HEK293 (cell line): ENCODE results near the gene POLR1H.

Source experiments
- CTCF ChIA-PET: fragments of 350-600 bp; formaldehyde crosslinking; extraction: SDS; loops from one replicate; lab custom pipeline; 2021; ENCODE audit warnings: antibody characterized with exemption; lab: Yijun Ruan, JAX
- POLR2A ChIA-PET: fragments of 300-600 bp; formaldehyde crosslinking; extraction: SDS; loops from one replicate; lab custom pipeline; 2020; ENCODE audit warnings: antibody characterized with exemption, inconsistent platforms; lab: Yijun Ruan, JAX
- H3K27ac ChIP-seq: fragments of 200-500 bp; sonication (Bioruptor generic); 2 replicates; pipeline ENCODE4 v1.5.1; 2014; ENCODE audit warnings: low read depth, low read length, control low read depth, inconsistent platforms; ENCODE audit errors: extremely low read depth
- H3K36me3 ChIP-seq, 2 experiments: fragments of 200-500 bp in 1 of 2; sonication (Bioruptor generic) in 1 of 2; 1 replicate in 1 of 2; 2 replicates in 1 of 2; pipeline ENCODE4 v1.5.1; 2014 to 2017; ENCODE audit warnings: inconsistent platforms in 2 of 2, low read length in 2 of 2; ENCODE audit not compliant: control insufficient read depth in 2 of 2, insufficient read depth in 1 of 2
- H3K4me1 ChIP-seq: fragments of 200-500 bp; sonication (Bioruptor generic); 2 replicates; pipeline ENCODE4 v1.5.1; 2014; ENCODE audit warnings: mild to moderate bottlenecking, low read length, inconsistent platforms; ENCODE audit not compliant: control insufficient read depth, insufficient read depth
- H3K4me3 ChIP-seq: 2 replicates; pipeline ENCODE4 v1.5.1; 2011; ENCODE audit warnings: low read depth, mild to moderate bottlenecking, control low read depth, low read length, moderate library complexity
- H3K9me3 ChIP-seq: fragments of 200-500 bp; sonication (Bioruptor generic); 2 replicates; pipeline ENCODE4 v1.5.1; 2014; ENCODE audit warnings: low read depth, low read length, inconsistent platforms; ENCODE audit not compliant: control insufficient read depth, insufficient read depth
- FEZF1 ChIP-seq: fragments of 450-650 bp; formaldehyde crosslinking; IDR thresholded peaks from 2 replicates; pipeline ENCODE4 v1.5.1; 2016; ENCODE audit warnings: missing biosample characterization, missing genetic modification characterization
- GLI4 ChIP-seq: fragments of 450-650 bp; formaldehyde crosslinking; IDR thresholded peaks from 2 replicates; pipeline ENCODE4 v1.5.1; 2016; ENCODE audit warnings: missing biosample characterization, missing genetic modification characterization
- GLIS1 ChIP-seq: fragments of 450-650 bp; formaldehyde crosslinking; IDR thresholded peaks from 2 replicates; pipeline ENCODE4 v1.5.1; 2016; ENCODE audit warnings: missing biosample characterization, missing genetic modification characterization
- KLF16 ChIP-seq: fragments of 450-650 bp; formaldehyde crosslinking; IDR thresholded peaks from 2 replicates; pipeline ENCODE4 v1.5.1; 2017; ENCODE audit warnings: missing biosample characterization, missing genetic modification characterization
- PRDM1 ChIP-seq: fragments of 450-650 bp; formaldehyde crosslinking; IDR thresholded peaks from 2 replicates; pipeline ENCODE4; 2016; ENCODE audit warnings: missing biosample characterization, missing genetic modification characterization
- ZEB2 ChIP-seq: fragments of 450-650 bp; formaldehyde crosslinking; IDR thresholded peaks from 2 replicates; pipeline ENCODE4 v1.5.1; 2016; ENCODE audit warnings: missing biosample characterization, missing genetic modification characterization
- ZNF169 ChIP-seq: fragments of 450-650 bp; formaldehyde crosslinking; IDR thresholded peaks from 2 replicates; pipeline ENCODE4 v1.5.1; 2016; ENCODE audit warnings: missing biosample characterization, missing genetic modification characterization
- ZNF202 ChIP-seq: fragments of 450-650 bp; formaldehyde crosslinking; IDR thresholded peaks from 2 replicates; pipeline ENCODE4 v1.5.1; 2016; ENCODE audit warnings: missing biosample characterization, missing genetic modification characterization, borderline replicate concordance
- ZNF530 ChIP-seq: fragments of 450-650 bp; formaldehyde crosslinking; IDR thresholded peaks from 2 replicates; pipeline ENCODE4 v1.5.1; 2016; ENCODE audit warnings: low read depth, missing biosample characterization, missing genetic modification characterization
- ZNF600 ChIP-seq: fragments of 450-650 bp; formaldehyde crosslinking; IDR thresholded peaks from 2 replicates; pipeline ENCODE4 v1.5.1; 2016; ENCODE audit warnings: missing biosample characterization, missing genetic modification characterization
- ZSCAN16 ChIP-seq: fragments of 450-650 bp; formaldehyde crosslinking; IDR thresholded peaks from 2 replicates; pipeline ENCODE4 v1.5.1; 2016; ENCODE audit warnings: missing biosample characterization, missing genetic modification characterization
- TF ChIP-seq, protein P1 (sequence below): fragments of 450-650 bp; formaldehyde crosslinking; IDR thresholded peaks from 2 replicates; pipeline ENCODE4 v1.5.1; 2016; ENCODE audit warnings: missing biosample characterization, missing genetic modification characterization
- TF ChIP-seq, protein P2 (sequence below): fragments of 450-650 bp; formaldehyde crosslinking; IDR thresholded peaks from 2 replicates; pipeline ENCODE4 v1.5.1; 2016; ENCODE audit warnings: missing biosample characterization, missing genetic modification characterization
- TF ChIP-seq, protein P3 (sequence below): fragments of 450-650 bp; formaldehyde crosslinking; conservative IDR thresholded peaks from 2 replicates; pipeline ENCODE4 v1.5.1; 2016; ENCODE audit warnings: low read depth, missing biosample characterization, missing genetic modification characterization
- TF ChIP-seq, protein P4 (sequence below): fragments of 450-650 bp; IDR thresholded peaks from 2 replicates; pipeline ENCODE4 v1.5.1; 2018; ENCODE audit warnings: missing biosample characterization, missing genetic modification characterization

Gene POLR1H

DNA sequence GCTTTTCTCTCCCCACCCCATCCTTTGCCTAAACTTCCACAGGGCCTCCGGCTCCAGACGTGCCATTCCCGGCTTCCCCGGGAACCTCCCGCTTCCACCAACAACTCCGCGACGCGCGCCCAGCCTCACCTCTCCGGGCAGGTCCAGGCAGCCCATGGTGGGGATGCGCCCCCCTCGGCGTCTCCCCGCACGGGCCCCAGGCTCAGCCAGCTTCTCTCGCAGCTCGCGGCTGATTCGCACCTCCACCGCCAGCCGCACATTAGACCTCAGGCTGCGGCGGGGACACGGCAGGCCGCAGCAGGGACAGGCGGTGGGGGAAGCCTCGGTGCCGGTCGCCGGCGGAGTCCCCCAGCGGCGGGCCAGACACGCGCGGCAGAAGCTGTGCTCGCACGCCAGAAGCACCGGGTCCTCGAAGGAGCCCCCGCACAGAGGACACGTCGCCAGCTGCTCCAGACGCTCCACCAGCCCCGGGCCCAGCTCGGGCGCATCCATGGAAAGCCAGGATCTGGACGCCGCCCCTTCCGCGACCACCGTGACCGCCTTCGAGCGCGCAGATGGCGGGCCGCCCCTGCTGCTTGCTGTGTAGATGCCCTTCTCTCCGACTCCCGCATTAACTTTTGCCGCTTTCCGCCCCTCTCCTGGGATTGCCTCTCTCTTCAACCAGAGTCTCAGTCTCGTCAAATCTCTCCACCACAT, 14.2 kb downstream of the POLR1H start, which contains the start of gene RNF39:
Gene RNF39 (minus strand): TSS at position 676 of the 696 bp plus-strand sequence. CDS start 184 bp downstream, at position 492.
- TF ChIP-seq, protein P1, sequence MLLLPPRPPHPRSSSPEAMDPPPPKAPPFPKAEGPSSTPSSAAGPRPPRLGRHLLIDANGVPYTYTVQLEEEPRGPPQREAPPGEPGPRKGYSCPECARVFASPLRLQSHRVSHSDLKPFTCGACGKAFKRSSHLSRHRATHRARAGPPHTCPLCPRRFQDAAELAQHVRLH (tag by site-specific recombination), result no peak
- TF ChIP-seq ZNF600 (tag by site-specific recombination), result no peak
- peaks cover 0 to 5% of the 10 kb centered on the region in 2 experiments; a peak in 1 of 3 replicates for H3K36me3 ChIP-seq
- no peak within 1 kb of the TSS for H3K4me3 ChIP-seq
- ChIA-PET CTCF (interaction anchor here (0.7 kb wide), 2 partner anchors 44 to 210 kb away, joined by 3 to 5 read pairs; no protein-coding TSS in a partner anchor), POLR2A (interaction anchor here (0.6 to 1.0 kb wide), 2 partner anchors 9 to 27 kb away, joined by 3 read pairs; partner anchors contain the start of gene PPP1R11)
- H3K4me1 ChIP-seq, result peaks cover 6% of the 10 kb centered on the region; the same call in 1 of the 2 replicates
- H3K27ac ChIP-seq, result no peak within 1 kb of the TSS
- H3K9me3 ChIP-seq, result no peaks in the 10 kb centered on the region

DNA sequence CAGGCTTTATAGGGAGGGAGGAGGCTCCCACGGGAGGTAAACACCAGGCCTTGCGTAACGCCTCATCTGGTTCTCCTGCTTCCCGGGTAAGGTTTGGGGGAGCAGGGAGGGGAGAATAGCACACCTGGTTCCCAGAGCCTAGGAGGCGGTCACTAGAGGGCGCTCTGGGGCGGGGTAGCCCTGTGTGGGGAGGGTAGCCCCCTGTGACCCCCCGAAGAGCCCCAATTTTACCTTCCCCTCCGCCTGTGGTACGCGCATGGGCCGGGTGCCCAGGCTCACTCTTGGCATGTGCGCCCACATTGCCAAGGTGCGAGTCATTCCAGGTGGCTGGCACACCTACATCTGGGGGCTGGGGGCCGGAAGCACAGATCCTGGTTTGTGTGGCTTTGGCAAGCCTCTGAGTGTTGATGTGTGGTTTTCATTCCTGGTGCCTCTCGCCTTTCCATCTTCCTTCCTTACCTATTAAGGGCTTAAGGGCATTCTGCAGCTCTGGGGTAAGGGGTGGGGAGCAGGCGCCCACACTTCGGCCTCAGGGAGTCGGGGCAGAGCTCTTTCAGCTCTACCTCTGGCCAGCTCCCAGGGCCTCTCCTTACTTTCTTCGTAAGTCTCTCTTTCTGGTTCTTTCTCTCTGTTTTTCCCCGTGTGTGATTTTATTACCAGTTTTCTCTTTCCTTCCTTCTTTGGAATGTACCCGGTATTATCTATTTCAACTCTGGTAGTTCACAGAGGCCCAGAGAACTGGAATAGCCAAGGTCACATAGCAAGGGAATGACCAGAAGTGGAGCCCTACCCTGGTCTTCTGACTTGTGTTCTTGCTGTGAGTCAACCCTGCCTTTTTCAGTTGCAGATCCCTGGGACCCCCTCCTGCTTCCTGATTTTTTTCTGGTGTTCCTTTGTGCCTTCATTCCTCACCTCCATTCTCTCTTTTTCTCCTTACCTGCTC, 15.0 kb downstream of the POLR1H start:
- no peaks in the 10 kb centered on the region for H3K36me3 ChIP-seq
- H3K4me1 ChIP-seq, result peaks cover 6% of the 10 kb centered on the region; the same call in 1 of the 2 replicates
- ChIA-PET CTCF (interaction anchor here (0.5 to 1.4 kb wide), 6 partner anchors 18 to 291 kb away, joined by 3 to 4 read pairs (median 3); no protein-coding TSS in a partner anchor), POLR2A (interaction anchor here (0.6 to 1.0 kb wide), 2 partner anchors 9 to 127 kb away, joined by 3 read pairs; partner anchors contain the start of gene PPP1R11)
- H3K27ac ChIP-seq, result no peak overlapping the region
- H3K4me3 ChIP-seq, result no peak overlapping the region
- H3K9me3 ChIP-seq, result no peaks in the 10 kb centered on the region
- TF ChIP-seq FEZF1 (tag by site-specific recombination), result no peak
- TF ChIP-seq ZNF530 (tag by site-specific recombination), result no peak
- TF ChIP-seq, protein P2, sequence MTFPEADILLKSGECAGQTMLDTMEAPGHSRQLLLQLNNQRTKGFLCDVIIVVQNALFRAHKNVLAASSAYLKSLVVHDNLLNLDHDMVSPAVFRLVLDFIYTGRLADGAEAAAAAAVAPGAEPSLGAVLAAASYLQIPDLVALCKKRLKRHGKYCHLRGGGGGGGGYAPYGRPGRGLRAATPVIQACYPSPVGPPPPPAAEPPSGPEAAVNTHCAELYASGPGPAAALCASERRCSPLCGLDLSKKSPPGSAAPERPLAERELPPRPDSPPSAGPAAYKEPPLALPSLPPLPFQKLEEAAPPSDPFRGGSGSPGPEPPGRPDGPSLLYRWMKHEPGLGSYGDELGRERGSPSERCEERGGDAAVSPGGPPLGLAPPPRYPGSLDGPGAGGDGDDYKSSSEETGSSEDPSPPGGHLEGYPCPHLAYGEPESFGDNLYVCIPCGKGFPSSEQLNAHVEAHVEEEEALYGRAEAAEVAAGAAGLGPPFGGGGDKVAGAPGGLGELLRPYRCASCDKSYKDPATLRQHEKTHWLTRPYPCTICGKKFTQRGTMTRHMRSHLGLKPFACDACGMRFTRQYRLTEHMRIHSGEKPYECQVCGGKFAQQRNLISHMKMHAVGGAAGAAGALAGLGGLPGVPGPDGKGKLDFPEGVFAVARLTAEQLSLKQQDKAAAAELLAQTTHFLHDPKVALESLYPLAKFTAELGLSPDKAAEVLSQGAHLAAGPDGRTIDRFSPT (tag by site-specific recombination), result peak; percentile 45; the same call in 1 of the 2 replicates
- no peak for TF ChIP-seq GLI4 (tag by site-specific recombination)
- TF ChIP-seq ZEB2, result 0 out of 2 replicates have a peak, but pooled peaks have one; percentile 19
- TF ChIP-seq ZSCAN16, result no peak
- no peak for TF ChIP-seq PRDM1
- TF ChIP-seq, protein P3, sequence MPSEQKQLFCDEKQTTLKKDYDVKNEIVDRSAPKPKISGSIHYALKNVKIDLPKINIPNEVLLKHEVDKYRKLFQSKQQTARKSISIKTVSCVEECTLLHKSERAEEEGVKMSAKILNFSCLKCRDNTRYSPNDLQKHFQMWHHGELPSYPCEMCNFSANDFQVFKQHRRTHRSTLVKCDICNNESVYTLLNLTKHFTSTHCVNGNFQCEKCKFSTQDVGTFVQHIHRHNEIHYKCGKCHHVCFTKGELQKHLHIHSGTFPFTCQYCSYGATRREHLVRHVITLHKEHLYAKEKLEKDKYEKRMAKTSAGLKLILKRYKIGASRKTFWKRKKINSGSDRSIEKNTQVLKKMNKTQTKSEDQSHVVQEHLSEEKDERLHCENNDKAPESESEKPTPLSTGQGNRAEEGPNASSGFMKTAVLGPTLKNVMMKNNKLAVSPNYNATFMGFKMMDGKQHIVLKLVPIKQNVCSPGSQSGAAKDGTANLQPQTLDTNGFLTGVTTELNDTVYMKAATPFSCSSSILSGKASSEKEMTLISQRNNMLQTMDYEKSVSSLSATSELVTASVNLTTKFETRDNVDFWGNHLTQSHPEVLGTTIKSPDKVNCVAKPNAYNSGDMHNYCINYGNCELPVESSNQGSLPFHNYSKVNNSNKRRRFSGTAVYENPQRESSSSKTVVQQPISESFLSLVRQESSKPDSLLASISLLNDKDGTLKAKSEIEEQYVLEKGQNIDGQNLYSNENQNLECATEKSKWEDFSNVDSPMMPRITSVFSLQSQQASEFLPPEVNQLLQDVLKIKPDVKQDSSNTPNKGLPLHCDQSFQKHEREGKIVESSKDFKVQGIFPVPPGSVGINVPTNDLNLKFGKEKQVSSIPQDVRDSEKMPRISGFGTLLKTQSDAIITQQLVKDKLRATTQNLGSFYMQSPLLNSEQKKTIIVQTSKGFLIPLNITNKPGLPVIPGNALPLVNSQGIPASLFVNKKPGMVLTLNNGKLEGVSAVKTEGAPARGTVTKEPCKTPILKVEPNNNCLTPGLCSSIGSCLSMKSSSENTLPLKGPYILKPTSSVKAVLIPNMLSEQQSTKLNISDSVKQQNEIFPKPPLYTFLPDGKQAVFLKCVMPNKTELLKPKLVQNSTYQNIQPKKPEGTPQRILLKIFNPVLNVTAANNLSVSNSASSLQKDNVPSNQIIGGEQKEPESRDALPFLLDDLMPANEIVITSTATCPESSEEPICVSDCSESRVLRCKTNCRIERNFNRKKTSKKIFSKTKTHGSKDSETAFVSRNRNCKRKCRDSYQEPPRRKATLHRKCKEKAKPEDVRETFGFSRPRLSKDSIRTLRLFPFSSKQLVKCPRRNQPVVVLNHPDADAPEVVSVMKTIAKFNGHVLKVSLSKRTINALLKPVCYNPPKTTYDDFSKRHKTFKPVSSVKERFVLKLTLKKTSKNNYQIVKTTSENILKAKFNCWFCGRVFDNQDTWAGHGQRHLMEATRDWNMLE (tag by site-specific recombination), result no peak
- TF ChIP-seq KLF16 (tag by site-specific recombination), result no peak
- no peak for TF ChIP-seq ZNF202 (tag by site-specific recombination)
- TF ChIP-seq GLIS1, result no peak
- TF ChIP-seq, protein P4, sequence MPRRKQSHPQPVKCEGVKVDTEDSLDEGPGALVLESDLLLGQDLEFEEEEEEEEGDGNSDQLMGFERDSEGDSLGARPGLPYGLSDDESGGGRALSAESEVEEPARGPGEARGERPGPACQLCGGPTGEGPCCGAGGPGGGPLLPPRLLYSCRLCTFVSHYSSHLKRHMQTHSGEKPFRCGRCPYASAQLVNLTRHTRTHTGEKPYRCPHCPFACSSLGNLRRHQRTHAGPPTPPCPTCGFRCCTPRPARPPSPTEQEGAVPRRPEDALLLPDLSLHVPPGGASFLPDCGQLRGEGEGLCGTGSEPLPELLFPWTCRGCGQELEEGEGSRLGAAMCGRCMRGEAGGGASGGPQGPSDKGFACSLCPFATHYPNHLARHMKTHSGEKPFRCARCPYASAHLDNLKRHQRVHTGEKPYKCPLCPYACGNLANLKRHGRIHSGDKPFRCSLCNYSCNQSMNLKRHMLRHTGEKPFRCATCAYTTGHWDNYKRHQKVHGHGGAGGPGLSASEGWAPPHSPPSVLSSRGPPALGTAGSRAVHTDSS, result no peak
- no peak for TF ChIP-seq ZNF169 (tag by site-specific recombination)
